Gastroesophageal sphincter (tissue), 4 donors: Measurements from ENCODE around the gene UBE2K. TPM values are rescaled to one million over a fixed set of nuclear protein-coding genes. Genes with fewer than 3 reads are reported as not detected.
"Not testable (repeated sequence)": the region's sequence is repeated elsewhere in the genome, so short reads cannot be mapped to it uniquely, and the experiment has no call there.

Source experiments
- ATAC-seq: fragments of 150-250 bp; one replicate; pipeline ENCODE4 v1.9.1; 2016; ENCODE audit warnings: mild to moderate bottlenecking, moderate library complexity
- H3K27ac ChIP-seq, 4 donors: fragments of 200-600 bp; sonication (generic) in 3 of 4; 1 replicate in 3 of 4; 2 replicates in 1 of 4; pipeline ENCODE4 v1.5.1; 2016 to 2019
- H3K27me3 ChIP-seq: fragments of 200-600 bp; sonication (generic); one replicate; pipeline ENCODE4 v1.5.1; 2019
- H3K36me3 ChIP-seq, 2 donors: fragments of 200-600 bp; sonication (generic); one replicate each; pipeline ENCODE4 v1.5.1; 2019; ENCODE audit warnings: control low read depth in 1 of 2
- H3K4me1 ChIP-seq, 3 donors: fragments of 200-600 bp; sonication (generic); 1 replicate in 2 of 3; 2 replicates in 1 of 3; pipeline ENCODE4 v1.5.1; 2016 to 2019; ENCODE audit warnings: control low read depth in 2 of 3
- H3K4me3 ChIP-seq, 2 donors: fragments of 200-600 bp; sonication (generic); one replicate each; pipeline ENCODE4 v1.5.1; 2019; ENCODE audit warnings: mild to moderate bottlenecking in 1 of 2, moderate library complexity in 1 of 2
- H3K9me3 ChIP-seq, 3 donors: fragments of 200-600 bp; sonication (generic); one replicate each; pipeline ENCODE4 v1.5.1; 2017 to 2019; ENCODE audit warnings: control low read depth in 2 of 3
- CTCF ChIP-seq, 4 experiments: fragments of 200-600 bp in 2 of 4; fragments of 450-650 bp in 2 of 4; sonication (generic) in 1 of 4; IDR thresholded peaks; one replicate each; pipeline ENCODE4 v1.5.1; 2017 to 2019; ENCODE audit warnings: antibody characterized with exemption in 4 of 4, mild to moderate bottlenecking in 2 of 4, moderate library complexity in 2 of 4
- EP300 ChIP-seq: sonication (generic); formaldehyde crosslinking; IDR thresholded peaks from one replicate; pipeline ENCODE4 v1.6.1; 2017; ENCODE audit warnings: antibody characterized with exemption, mild to moderate bottlenecking
- POLR2A ChIP-seq, 2 donors: fragments of 450-650 bp; IDR thresholded peaks; one replicate each; pipeline ENCODE4 v1.6.1; 2017; ENCODE audit warnings: antibody characterized with exemption in 2 of 2, mild to moderate bottlenecking in 2 of 2, moderate library complexity in 1 of 2
- POLR2AphosphoS5 ChIP-seq: sonication (generic); formaldehyde crosslinking; IDR thresholded peaks from one replicate; pipeline ENCODE4 v1.6.1; 2017; ENCODE audit warnings: antibody characterized with exemption
- WGBS, 2 donors: methylation state at CpG; one replicate each; pipeline ENCODE4 v1.1.5; 2018; ENCODE audit warnings: low coverage in 1 of 2; 5-methylcytosine and 5-hydroxymethylcytosine counted together
- total RNA-seq, 4 donors: library from RNA; depleted of rRNA; stranded (reverse); fragments of >200 nt; gene quantifications; one replicate each; pipeline ENCODE4 v1.1.0, GENCODE V29; 2016

The UBE2K gene
- total RNA-seq, 4 donors from 2014 or later: 30.5 to 49.2 (median 33.9) TPM

DNA sequence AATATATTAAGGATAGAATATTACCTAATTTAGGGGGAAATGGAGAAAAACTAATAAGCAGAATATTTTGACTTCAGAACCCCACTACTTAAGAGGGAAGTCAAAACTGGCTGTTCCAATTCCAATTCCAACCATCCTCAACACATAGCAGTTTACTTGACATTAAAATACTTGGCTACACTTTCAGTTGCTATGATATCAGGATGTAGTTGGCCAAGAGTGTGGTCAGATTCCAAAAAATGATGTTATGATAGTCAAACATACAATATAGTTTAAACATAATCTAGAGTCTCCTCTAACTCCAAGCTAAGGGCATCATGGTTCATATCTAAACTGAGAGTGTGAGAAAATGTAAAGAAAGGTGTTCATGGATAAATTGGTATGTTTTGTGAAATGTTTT, 42.7 kb upstream of the UBE2K start:
- no peaks in the 10 kb centered on the region for H3K4me1 ChIP-seq
- ATAC-seq: no peak
- H3K9me3 ChIP-seq: no peaks in the 10 kb centered on the region
- TF ChIP-seq EP300 (no peak), CTCF (IDR thresholded peaks at IDR 0.05) (no peak), POLR2A (IDR thresholded peaks at IDR 0.05) (no peak)
- H3K27ac ChIP-seq: peak overlapping the region in 3 of 4 donors; percentile 52 to 56 (median 53)
- H3K4me3 ChIP-seq: no peak overlapping the region
- H3K36me3 ChIP-seq: no peaks in the 10 kb centered on the region
- no peaks in the 10 kb centered on the region for H3K27me3 ChIP-seq

DNA sequence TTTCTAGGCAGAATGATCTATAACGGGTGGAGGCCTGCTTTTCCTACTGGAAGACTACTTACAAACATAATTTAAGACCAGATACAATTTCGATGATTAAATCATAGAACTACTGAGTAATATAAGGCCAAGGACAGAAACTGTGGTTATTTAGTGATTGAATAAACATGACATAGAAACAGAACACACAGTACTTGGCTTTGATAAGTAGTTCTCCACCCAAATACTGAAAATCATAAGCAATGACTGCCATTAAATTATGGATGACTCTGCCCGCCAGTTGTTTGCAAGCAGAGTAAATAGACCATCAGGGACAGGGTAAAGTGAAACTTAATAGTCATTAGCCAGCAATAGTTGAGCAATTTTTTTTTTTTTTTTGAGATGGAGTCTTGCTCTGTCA, 42.1 kb upstream of the UBE2K start:
- H3K27me3 ChIP-seq: no peaks in the 10 kb centered on the region
- no peak overlapping the region for H3K4me3 ChIP-seq
- no peaks in the 10 kb centered on the region for H3K36me3 ChIP-seq
- 61 to 64% methylated on average over 3 of the region's 3 CpGs for WGBS, 2 donors
- TF ChIP-seq CTCF (IDR thresholded peaks at IDR 0.05): no peak
- no peak for TF ChIP-seq EP300
- no peak for TF ChIP-seq POLR2A (IDR thresholded peaks at IDR 0.05)
- TF ChIP-seq POLR2AphosphoS5: peak; percentile 82
- ATAC-seq: peak; percentile 93
- no peaks in the 10 kb centered on the region for H3K9me3 ChIP-seq
- peak overlapping the region in 2 of 4 donors; percentile 53 to 56 for H3K27ac ChIP-seq
- no peaks in the 10 kb centered on the region for H3K4me1 ChIP-seq

DNA sequence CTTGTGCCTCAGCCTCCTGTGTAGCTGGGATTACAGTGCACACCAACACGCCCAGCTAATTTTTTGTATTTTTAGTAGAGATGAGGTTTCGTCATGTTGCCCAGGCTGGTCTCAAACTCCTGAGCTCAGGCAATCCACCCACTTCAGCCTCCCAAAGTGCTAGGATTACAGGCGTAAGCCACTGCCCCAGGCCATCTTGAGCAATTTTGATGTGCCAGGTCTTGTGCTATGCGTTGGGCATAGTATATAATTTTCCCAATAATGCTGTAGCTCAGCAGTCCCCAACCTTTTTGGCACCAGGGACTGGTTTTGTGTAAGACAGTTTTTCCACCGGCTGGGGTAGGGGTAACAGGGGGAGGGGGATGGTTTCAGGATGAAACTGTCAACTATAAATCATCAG, 41.3 kb upstream of the UBE2K start:
- not testable (repeated sequence) for H3K4me1 ChIP-seq, H3K4me3 ChIP-seq, H3K36me3 ChIP-seq, H3K27me3 ChIP-seq, H3K9me3 ChIP-seq, ATAC-seq
- WGBS, 2 donors: 60 to 67% methylated on average over 1 to 2 of the region's 5 CpGs
- peak overlapping the region in 3 of 4 donors; percentile 51 to 53 (median 52) for H3K27ac ChIP-seq

- Histone ChIP-seq H3K4me3 (no peak overlapping the region), H3K9me3 (no peaks in the 10 kb centered on the region), H3K27ac (no peak overlapping the region), H3K36me3 (no peaks in the 10 kb centered on the region), H3K27me3 (no peaks in the 10 kb centered on the region), H3K4me1 (no peaks in the 10 kb centered on the region)
- 81 to 90% methylated on average over 4 to 6 of the region's 6 CpGs for WGBS, 2 donors
- no peak for ATAC-seq
- TF ChIP-seq POLR2AphosphoS5: no peak
- no peak for TF ChIP-seq EP300
- no peak for TF ChIP-seq POLR2A (IDR thresholded peaks at IDR 0.05)
- TF ChIP-seq CTCF (IDR thresholded peaks at IDR 0.05): no peak
Observed at GRCh38 chr4:39657465-39657864, 40.5 kb upstream of the UBE2K start.

- no peaks in the 10 kb centered on the region for H3K36me3 ChIP-seq
- no peaks in the 10 kb centered on the region for H3K27me3 ChIP-seq
- TF ChIP-seq EP300 (no peak), CTCF (IDR thresholded peaks at IDR 0.05) (peak in 1 of 4 experiments; percentile 39)
- WGBS, 2 donors: 83 to 85% methylated on average over 2 to 3 of the region's 3 CpGs
- H3K27ac ChIP-seq: no peak overlapping the region
- no peak for ATAC-seq
- no peak overlapping the region for H3K4me3 ChIP-seq
- no peaks in the 10 kb centered on the region for H3K4me1 ChIP-seq
- H3K9me3 ChIP-seq: no peaks in the 10 kb centered on the region
Observed at GRCh38 chr4:39658756-39659155, 39.2 kb upstream of the UBE2K start.

DNA sequence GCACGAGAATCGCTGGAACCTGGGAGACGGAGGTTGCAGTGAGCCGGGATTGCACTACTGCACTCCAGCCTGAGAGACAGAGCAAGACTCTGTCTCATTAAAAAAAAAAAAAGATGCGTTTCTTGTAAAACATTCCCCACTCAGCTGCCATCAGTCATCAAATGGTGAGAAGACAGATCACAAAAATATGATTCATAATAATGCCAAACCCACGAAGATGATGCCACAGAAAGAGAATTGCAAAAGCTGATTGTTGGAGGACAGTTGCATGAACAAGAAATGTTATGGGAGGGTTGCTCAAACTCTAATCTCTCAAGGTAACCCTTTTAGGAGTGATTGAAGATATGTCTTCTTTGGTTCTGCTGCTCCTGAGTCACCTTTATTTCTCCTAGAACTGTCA, 37.9 kb upstream of the UBE2K start:
- Histone ChIP-seq H3K4me3 (no peak overlapping the region), H3K27ac (no peak overlapping the region), H3K4me1 (no peaks in the 10 kb centered on the region), H3K36me3 (no peaks in the 10 kb centered on the region), H3K9me3 (no peaks in the 10 kb centered on the region), H3K27me3 (no peaks in the 10 kb centered on the region)
- no peak for TF ChIP-seq POLR2A (IDR thresholded peaks at IDR 0.05)
- no peak for TF ChIP-seq POLR2AphosphoS5
- no peak for TF ChIP-seq CTCF (IDR thresholded peaks at IDR 0.05)
- no peak for TF ChIP-seq EP300
- WGBS, 2 donors: 73 to 76% methylated on average over 4 to 6 of the region's 6 CpGs
- no peak for ATAC-seq
